ENCODE data around the gene TMED9.
A peak's percentile ranks its signal among the peaks of the same experiment; 100 is the strongest.
"Not testable (repeated sequence)": the region's sequence is repeated elsewhere in the genome, so short reads cannot be mapped to it uniquely, and the experiment has no call there.

Gene TMED9

DNA sequence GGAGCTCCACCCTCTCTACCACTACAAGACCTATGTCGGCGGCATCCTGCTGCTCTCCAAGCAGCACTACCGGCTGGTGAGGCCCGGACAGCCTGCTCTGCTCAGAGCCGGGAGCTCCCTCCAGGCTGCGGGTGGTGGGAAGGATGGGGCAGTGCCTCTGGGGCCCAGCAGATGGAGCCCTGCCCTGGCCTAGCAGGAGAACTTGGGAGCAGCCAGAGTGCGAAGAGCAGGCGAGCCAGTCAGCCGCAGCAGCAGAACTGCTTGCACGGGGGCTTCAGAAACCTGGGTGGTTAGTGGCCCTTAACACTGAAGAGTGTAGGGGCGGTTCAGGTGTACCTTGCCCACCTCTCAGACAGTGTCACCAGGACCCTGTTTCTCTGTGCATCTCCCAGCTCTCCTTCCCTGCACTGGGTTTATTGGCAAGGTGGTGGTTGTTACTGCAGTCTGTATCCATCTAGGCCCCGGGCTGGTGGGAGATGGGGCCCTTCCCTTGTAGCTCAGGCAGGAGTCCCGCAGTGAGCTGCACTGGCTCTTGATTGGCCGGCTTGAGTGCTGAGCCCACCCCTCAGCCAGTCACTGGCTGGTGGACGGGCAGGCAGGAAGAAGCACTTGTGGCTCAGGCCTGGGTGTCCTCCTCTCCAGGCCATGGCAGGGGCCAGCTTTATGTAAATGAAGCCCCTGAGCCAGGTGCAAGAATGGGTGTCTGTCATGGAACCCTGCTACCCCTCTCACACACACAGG is 15.6 kb downstream of the TMED9 start:
- peak; percentile 87 to 89 for DNase-seq

DNA sequence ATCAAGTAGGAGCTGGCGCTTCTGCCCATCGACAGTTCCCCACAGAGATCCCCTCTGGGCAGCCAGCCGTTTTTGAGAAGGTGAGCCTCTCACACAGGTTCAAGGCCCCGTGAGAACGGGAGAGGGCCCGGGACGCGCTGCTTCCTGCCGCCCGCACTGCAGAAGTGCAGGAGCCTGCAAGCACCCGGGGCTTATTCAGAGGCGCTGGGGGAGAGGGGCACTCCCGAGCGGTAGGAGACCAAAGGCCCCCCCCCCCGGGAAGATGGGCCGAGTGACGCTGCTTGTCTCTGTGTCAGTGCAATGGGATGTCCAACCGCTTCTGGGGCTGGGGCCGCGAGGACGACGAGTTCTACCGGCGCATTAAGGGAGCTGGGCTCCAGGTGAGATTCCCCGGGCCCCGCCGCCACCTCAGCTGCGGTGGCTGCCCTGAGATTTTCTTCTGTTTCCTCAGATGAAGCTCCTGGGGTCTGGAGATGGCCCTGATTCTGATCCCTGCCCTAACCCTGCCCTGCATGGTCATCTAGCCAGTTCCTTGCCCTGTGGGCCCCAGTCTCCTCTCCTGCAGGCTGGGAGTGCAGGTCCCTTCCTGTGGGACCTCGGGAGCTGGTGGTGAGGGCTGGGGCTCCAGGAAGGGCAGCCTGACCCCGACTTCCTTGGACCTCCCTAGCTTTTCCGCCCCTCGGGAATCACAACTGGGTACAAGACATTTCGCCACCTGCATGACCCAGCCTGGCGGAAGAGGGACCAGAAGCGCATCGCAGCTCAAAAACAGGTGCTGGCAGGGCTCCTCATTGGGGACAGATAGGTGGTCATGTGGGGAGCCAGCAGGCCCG is 16.5 kb downstream of the TMED9 start:
- no peak for DNase-seq

DNA sequence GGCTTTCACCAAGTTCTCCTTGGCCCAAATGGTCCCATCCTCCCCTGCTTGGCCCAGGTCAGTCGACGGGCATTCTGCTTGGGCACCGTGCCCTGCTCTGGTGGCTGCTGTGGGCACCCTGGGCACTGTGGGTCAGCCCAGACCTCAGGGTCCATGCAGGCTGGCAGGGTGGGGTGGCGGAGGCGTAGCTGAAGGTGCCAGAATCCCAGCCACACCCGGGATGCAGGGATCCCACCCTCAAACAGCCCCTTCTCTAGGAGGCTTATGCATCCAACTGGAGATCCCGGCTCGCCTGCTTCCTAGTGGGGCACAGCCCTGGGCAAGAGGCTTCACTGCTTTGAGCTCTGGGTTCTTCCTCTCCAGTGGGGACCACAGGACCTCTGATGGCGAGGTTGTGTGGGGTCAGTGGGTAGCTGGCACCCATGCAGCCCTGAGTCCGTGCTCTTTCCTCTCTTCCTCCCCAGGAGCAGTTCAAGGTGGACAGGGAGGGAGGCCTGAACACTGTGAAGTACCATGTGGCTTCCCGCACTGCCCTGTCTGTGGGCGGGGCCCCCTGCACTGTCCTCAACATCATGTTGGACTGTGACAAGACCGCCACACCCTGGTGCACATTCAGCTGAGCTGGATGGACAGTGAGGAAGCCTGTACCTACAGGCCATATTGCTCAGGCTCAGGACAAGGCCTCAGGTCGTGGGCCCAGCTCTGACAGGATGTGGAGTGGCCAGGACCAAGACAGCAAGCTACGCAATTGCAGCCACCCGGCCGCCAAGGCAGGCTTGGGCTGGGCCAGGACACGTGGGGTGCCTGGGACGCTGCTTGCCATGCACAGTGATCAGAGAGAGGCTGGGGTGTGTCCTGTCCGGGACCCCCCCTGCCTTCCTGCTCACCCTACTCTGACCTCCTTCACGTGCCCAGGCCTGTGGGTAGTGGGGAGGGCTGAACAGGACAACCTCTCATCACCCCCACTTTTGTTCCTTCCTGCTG is 17.4 kb downstream of the TMED9 start:
- no peak for DNase-seq

DNA sequence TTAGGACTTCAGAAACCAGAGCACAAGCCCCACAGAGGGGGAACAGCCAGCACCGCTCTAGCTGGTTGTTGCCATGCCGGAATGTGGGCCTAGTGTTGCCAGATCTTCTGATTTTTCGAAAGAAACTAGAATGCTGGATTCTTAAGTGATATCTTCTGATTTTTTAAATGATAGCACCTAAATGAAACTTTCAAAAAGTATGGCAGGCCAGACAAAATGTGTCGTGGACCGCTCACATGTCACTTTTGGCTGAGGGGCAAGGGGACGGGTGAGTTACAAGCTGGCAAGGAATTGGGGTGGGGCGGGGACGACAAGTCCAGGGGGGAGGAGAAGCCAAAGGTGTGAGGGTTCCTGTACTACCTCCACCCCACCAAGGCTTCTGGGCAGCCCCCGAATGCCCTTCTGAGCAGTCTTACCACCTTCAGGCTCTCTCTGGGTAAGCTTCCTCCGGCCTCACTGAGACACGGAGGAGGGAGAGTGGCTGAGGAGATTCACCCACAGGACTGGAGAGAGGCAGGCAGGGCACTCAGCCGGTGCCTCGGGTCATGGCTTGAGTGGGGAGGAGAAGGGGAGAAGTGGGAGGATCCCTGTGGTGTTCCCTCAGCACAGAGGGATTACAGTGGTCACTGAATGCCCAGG is 18.2 kb downstream of the TMED9 start:
- DNase-seq, result no peak

DNA sequence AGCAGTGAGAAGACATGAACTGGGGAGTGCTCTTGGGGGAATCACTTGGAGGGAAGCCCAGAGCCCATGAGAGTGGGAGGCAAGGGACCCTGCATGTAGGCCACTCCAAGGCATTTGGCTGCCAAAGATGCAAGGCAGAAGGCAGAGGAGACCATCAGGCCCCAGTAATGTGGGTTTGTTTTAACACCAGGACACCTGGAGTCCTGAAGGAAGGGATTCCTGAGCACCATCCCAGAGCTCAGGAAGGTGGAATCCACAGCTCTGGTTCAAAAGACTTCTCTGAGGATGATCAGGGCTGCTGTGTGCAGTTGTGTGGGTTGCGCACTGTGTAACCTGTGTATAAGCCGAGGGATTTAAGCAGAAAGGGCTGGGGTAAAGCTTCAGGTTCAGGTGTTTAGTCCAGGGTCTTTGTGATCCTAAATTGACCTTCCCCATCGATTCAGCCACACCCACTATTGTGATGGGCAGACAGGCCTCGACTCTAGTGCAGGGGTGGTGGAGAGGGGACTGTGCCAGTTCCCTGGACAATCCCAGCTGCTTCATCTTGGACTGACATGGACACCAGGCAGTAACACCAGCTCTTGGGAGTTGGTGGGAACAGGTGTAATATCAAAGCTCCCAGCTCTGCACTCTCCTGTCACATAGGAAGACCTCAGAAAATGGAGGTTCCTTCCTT is 18.9 kb downstream of the TMED9 start:
- no peak for DNase-seq

DNA sequence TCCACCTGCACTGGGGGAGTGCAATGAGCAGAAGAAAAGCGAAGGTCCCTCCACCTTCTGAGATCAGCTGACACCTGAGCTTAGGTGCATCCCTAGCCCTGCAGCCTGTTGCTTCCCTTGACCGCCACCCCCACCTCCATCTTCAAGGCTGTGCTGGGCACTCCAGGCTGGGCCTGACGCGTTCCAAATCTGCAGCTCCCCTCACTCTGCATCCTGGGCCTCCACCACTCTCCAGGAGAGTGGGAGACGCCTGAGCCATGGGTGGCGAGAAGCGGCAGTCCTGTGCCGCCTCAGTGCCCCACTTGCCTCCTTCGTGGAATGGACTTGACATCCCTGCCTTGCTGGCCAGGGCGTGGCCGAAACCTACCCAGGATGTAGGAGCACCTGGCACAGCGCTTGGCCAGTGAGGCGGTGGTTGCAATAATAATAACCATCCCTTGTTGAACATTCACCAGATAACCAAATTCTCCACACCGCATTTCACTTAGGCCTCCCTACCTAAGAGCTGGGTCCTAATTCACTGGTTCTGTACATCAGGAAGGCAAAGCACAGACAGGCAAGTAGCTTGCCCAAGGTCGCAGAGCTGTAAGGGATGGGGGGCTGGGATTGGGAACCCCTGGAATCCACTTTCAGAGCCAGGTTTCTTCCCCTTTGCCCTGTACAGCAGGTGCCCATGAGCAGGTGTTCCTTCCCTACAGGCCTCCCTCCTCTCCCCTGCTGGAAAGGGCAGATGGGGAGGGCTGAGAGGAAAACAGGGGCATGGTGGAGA is 19.6 kb downstream of the TMED9 start:
- no peak for DNase-seq

DNA sequence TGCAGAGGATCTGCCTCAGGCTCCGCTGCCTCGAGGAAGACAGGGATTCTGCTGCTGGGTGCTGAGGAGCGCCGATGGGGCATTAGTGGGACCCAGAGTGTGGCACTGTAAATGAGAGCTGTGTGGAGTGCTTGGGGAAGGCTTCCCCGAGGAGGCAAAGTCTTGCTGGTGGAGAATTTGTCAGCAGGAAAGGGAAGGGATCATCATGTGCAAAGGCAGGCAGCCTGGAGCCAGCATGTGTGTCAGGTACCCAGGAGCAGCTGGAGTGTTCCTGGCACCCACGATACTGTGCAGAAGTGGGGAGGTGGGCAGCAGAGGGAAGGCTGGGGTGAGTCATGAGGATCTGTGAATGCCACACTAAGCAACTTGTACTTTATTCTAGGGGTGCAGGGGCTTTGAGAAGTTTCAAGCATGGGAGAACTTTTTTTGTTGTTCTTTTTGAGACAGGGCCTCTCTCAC is 20.2 kb downstream of the TMED9 start:
- DNase-seq, result no peak

DNA sequence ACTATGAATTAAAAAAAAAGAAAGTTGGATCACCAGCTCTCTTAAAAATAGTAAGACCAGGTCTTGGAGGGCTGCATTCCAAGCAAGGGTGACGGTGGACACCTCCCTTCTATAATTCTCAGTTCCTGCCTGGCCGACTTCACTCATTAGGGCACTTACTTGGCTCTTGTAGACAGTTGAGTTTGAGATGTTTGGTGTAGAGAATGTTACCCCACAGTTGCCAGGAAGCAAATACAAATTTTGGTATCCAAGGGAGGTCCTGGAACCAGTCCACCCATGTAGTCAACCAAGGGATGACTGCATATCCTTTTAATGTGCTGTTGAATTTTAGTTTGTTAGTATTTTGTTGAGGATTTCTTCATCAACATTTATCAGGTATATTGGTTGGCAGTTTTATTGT is 28.6 kb downstream of the TMED9 start:
- DNase-seq, result no peak

DNA sequence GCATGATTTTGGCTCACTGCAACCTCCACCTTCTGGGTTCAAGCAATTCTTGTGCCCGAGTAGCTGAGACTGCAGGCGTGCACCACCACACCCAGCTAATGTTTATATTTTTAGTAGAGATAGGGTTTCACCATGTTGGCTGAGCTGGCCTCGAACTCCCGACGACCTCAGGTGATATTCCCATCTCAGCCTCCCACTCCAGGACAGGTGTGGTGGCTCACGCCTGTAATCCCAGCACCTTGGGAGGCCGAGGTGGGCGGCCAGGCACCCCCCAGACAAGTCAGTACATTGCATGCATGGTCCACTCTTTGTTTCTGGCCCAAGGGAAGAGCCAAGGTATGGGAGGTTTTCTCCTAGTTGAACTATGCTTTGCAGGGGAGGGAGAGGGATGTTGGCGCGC is 32.2 kb downstream of the TMED9 start:
- not testable (repeated sequence) for DNase-seq

DNA sequence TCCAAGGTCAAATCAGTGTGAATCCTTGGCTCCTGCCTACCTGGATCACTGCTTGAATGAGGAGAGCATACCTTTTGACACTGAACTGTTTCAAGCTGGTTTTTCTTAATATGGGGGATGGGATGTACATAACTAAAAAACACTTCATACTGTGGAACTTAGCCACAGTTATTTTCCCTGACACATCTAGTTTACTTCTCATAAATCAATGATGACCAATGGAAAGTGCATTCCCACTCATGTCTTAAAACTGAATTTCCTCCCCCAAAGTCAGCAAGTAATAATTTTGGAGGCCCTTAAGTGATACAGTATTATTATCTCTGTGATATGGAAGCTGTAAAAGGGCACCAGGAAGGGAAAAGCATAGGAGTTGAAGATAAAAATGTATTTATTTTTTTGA is 38.2 kb downstream of the TMED9 start:
- not testable (repeated sequence) for DNase-seq

DNA sequence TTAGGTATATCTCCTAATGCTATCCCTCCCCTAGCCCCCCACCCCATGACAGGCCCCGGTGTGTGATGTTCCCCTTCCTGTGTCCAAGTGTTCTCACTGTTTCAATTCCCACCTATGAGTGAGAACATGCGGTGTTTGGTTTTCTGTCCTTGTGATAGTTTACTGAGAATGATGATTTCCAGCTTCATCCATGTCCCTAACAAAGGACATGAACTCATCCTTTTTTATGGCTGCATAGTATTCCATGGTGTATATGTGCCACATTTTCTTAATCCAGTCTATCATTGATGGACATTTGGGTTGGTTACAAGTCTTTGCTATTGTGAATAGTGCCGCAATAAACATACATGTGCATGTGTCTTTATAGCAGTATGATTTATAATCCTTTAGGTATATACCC is 42.9 kb downstream of the TMED9 start:
- not testable (repeated sequence) for DNase-seq

DNA sequence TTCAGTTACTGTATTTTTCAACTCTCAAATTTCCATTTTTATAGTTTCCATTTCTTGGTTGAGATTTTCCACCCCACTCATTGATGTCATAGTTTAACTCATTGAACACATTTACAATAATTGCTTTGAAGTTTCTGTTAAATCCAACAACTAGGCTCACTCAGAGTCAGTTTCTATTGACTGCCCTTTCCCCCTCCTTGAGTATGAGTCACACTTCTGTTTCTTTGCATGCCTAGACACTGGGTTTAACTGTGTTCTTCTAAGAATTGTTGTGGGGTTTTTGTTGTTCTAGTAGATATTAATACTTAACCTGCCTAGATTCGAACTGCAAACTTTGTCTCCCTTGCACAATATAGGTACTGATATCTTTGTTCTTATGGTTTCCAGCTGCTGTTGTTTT is 53.5 kb downstream of the TMED9 start:
- DNase-seq, result not testable (repeated sequence)

All from Kasumi-1 (cell line).